Measurements from ENCODE around the gene PC.

DNA sequence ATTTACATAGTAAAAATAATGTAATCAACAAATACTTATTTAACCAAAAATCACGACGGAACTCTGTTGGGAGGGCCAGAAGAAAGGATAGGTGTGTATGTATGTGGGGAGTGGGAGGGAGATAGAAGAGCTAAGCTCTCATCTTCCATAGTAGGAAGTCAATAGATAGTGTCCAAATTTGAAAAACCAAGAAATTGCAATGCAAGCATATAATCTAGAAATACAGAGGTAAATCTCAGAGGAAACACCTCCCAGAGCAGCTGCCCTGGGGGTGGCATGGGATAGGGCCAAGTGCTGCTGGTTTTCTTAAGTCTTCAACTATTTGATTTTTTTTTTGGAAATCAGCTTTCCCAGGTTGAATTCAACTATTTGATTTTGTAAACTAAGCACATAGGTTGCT lies 33.9 kb upstream of the PC start:
- TF ChIP-seq, protein P1, sequence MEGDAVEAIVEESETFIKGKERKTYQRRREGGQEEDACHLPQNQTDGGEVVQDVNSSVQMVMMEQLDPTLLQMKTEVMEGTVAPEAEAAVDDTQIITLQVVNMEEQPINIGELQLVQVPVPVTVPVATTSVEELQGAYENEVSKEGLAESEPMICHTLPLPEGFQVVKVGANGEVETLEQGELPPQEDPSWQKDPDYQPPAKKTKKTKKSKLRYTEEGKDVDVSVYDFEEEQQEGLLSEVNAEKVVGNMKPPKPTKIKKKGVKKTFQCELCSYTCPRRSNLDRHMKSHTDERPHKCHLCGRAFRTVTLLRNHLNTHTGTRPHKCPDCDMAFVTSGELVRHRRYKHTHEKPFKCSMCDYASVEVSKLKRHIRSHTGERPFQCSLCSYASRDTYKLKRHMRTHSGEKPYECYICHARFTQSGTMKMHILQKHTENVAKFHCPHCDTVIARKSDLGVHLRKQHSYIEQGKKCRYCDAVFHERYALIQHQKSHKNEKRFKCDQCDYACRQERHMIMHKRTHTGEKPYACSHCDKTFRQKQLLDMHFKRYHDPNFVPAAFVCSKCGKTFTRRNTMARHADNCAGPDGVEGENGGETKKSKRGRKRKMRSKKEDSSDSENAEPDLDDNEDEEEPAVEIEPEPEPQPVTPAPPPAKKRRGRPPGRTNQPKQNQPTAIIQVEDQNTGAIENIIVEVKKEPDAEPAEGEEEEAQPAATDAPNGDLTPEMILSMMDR (IDR thresholded peaks at IDR 0.05), result no peak
- TF ChIP-seq POLR2AphosphoS5 (IDR thresholded peaks at IDR 0.05) (no peak), POLR2A (IDR thresholded peaks at IDR 0.05) (no peak), EP300 (IDR thresholded peaks at IDR 0.05) (no peak)

Data from sigmoid colon (tissue), 4 donors.